HAP-1 (cell line): Measurements from ENCODE around the gene CHADL.
A peak's percentile ranks its signal among the peaks of the same experiment; 100 is the strongest.
"Not testable (repeated sequence)": the region's sequence is repeated elsewhere in the genome, so short reads cannot be mapped to it uniquely, and the experiment has no call there.

Experiments
- DNase-seq, 2 experiments: peaks; one replicate each; pipeline ENCODE4 v3.0.0-alpha.2; 2016 to 2020; ENCODE audit warnings: low spot score in 2 of 2
- H3K27me3 ChIP-seq: fragments of 250-450 bp; sonication (Bioruptor Pico); 2 replicates; pipeline ENCODE4 v1.5.1; 2020; ENCODE audit warnings: low read depth, mild to moderate bottlenecking, moderate library complexity
- H3K36me3 ChIP-seq: fragments of 250-450 bp; sonication (Bioruptor Pico); replicated peaks from 2 replicates; pipeline ENCODE4 v1.5.1; 2020; ENCODE audit warnings: mild to moderate bottlenecking
- H3K4me1 ChIP-seq: fragments of 250-450 bp; sonication (Bioruptor Pico); 2 replicates; pipeline ENCODE4 v1.5.1; 2020; ENCODE audit warnings: mild to moderate bottlenecking
- H3K4me3 ChIP-seq: fragments of 250-450 bp; sonication (Bioruptor Pico); 2 replicates; pipeline ENCODE4 v1.5.1; 2020; ENCODE audit warnings: mild to moderate bottlenecking, moderate library complexity
- H3K9me3 ChIP-seq: fragments of 250-450 bp; sonication (Bioruptor Pico); 2 replicates; pipeline ENCODE4 v1.5.1; 2020; ENCODE audit warnings: mild to moderate bottlenecking, moderate library complexity
- in situ Hi-C: fragments of 300-500 bp; cut with MboI; formaldehyde crosslinking; loops from 3 replicates; pipeline ENCODE4 v1.14.3; 2020; ENCODE audit warnings: low sequenced_read_pairs, inconsistent platforms, mixed read lengths

Gene CHADL

GRCh38 chr22:41204992-41205900, 35.5 kb downstream of the CHADL start, which contains the start of gene L3MBTL2:
Gene L3MBTL2, plus strand, starts transcription at chr22:41205312. Its CDS starts 51 bp downstream, at chr22:41205363.
- Histone ChIP-seq H3K4me3 (peak within 1 kb of the TSS; percentile 79), H3K36me3 (peaks cover 8% of the 10 kb centered on the region; the same call in 1 of the 2 replicates), H3K9me3 (no peaks in the 10 kb centered on the region), H3K27me3 (peaks cover 3% of the 10 kb centered on the region; the same call in 1 of the 2 replicates), H3K4me1 (peaks cover 3% of the 10 kb centered on the region; the same call in 1 of the 2 replicates)
- in situ Hi-C loops, result no loop called here
- peak; percentile 98 to 100 for DNase-seq

GRCh38 chr22:41204066-41204465, 36.7 kb downstream of the CHADL start:
- Histone ChIP-seq H3K9me3 (no peaks in the 10 kb centered on the region), H3K4me3 (no peak overlapping the region), H3K27me3 (peaks cover 3% of the 10 kb centered on the region; the same call in 1 of the 2 replicates), H3K4me1 (peaks cover 3% of the 10 kb centered on the region; the same call in 1 of the 2 replicates), H3K36me3 (0 out of 2 replicates have a peak, but pooled peaks cover 2% of the 10 kb centered on the region)
- in situ Hi-C loops, result no loop called here
- no peak for DNase-seq

GRCh38 chr22:41203118-41203517, 37.6 kb downstream of the CHADL start:
- Histone ChIP-seq H3K4me3 (no peak overlapping the region), H3K4me1 (peaks cover 6% of the 10 kb centered on the region), H3K36me3 (0 out of 2 replicates have a peak, but pooled peaks cover 2% of the 10 kb centered on the region), H3K9me3 (no peaks in the 10 kb centered on the region), H3K27me3 (peaks cover 3% of the 10 kb centered on the region; the same call in 1 of the 2 replicates)
- in situ Hi-C loops, result no loop called here
- DNase-seq, result no peak

GRCh38 chr22:41201141-41201540, 39.6 kb downstream of the CHADL start:
- in situ Hi-C loops, result no loop called here
- Histone ChIP-seq H3K27me3 (peaks cover 3% of the 10 kb centered on the region; the same call in 1 of the 2 replicates), H3K4me1 (peaks cover 5% of the 10 kb centered on the region), H3K36me3 (0 out of 2 replicates have a peak, but pooled peaks cover 2% of the 10 kb centered on the region), H3K9me3 (no peaks in the 10 kb centered on the region), H3K4me3 (no peak overlapping the region)
- no peak for DNase-seq

GRCh38 chr22:41198027-41198580, 42.6 kb downstream of the CHADL start:
- peak; percentile 30 to 71 for DNase-seq
- H3K27me3 ChIP-seq, result no peaks in the 10 kb centered on the region; the same call in 1 of the 2 replicates
- peak overlapping the region; percentile 77 for H3K4me3 ChIP-seq
- no peaks in the 10 kb centered on the region for H3K9me3 ChIP-seq
- H3K36me3 ChIP-seq, result no peaks in the 10 kb centered on the region
- in situ Hi-C loops, result no loop called here
- H3K4me1 ChIP-seq, result peaks cover 3% of the 10 kb centered on the region

- H3K27me3 ChIP-seq, result no peaks in the 10 kb centered on the region; the same call in 1 of the 2 replicates
- H3K4me1 ChIP-seq, result peaks cover 3% of the 10 kb centered on the region
- H3K9me3 ChIP-seq, result no peaks in the 10 kb centered on the region
- in situ Hi-C loops, result no loop called here
- H3K36me3 ChIP-seq, result no peaks in the 10 kb centered on the region
- H3K4me3 ChIP-seq, result peak overlapping the region; percentile 77
- DNase-seq, result peak; percentile 63 to 91
These were observed 43.4 kb downstream of the CHADL start for GRCh38 chr22:41197038-41197972.

GRCh38 chr22:41193829-41194228, 46.9 kb downstream of the CHADL start:
- peaks cover 3% of the 10 kb centered on the region for H3K4me1 ChIP-seq
- DNase-seq, result no peak
- no peaks in the 10 kb centered on the region for H3K36me3 ChIP-seq
- no peaks in the 10 kb centered on the region for H3K27me3 ChIP-seq
- no peak overlapping the region for H3K4me3 ChIP-seq
- in situ Hi-C loops, result no loop called here
- H3K9me3 ChIP-seq, result no peaks in the 10 kb centered on the region

GRCh38 chr22:41191467-41191866, 49.3 kb downstream of the CHADL start:
- H3K4me3 ChIP-seq, result no peak overlapping the region
- no peaks in the 10 kb centered on the region for H3K36me3 ChIP-seq
- DNase-seq, result no peak
- in situ Hi-C loops, result no loop called here
- H3K27me3 ChIP-seq, result no peaks in the 10 kb centered on the region
- H3K4me1 ChIP-seq, result no peaks in the 10 kb centered on the region
- no peaks in the 10 kb centered on the region for H3K9me3 ChIP-seq

- Histone ChIP-seq H3K4me1 (peaks cover 8% of the 10 kb centered on the region), H3K9me3 (no peaks in the 10 kb centered on the region), H3K4me3 (no peak overlapping the region), H3K27me3 (no peaks in the 10 kb centered on the region), H3K36me3 (peaks cover 9% of the 10 kb centered on the region)
- in situ Hi-C loops, result no loop called here
- peak; percentile 46 to 54 for DNase-seq
These were observed 56.1 kb downstream of the CHADL start for GRCh38 chr22:41184679-41185078.

GRCh38 chr22:41181349-41182241, 59.1 kb downstream of the CHADL start:
- H3K36me3 ChIP-seq, result peaks cover 33% of the 10 kb centered on the region
- H3K27me3 ChIP-seq, result no peaks in the 10 kb centered on the region
- DNase-seq, result no peak
- peaks cover 8% of the 10 kb centered on the region for H3K4me1 ChIP-seq
- H3K4me3 ChIP-seq, result no peak overlapping the region
- H3K9me3 ChIP-seq, result no peaks in the 10 kb centered on the region
- in situ Hi-C loops, result no loop called here

GRCh38 chr22:41180926-41181325, 59.8 kb downstream of the CHADL start:
- peaks cover 39% of the 10 kb centered on the region for H3K36me3 ChIP-seq
- H3K27me3 ChIP-seq, result no peaks in the 10 kb centered on the region
- in situ Hi-C loops, result no loop called here
- no peak overlapping the region for H3K4me3 ChIP-seq
- H3K4me1 ChIP-seq, result peaks cover 8% of the 10 kb centered on the region
- no peak for DNase-seq
- no peaks in the 10 kb centered on the region for H3K9me3 ChIP-seq

- H3K4me1 ChIP-seq, in situ Hi-C loops, H3K27me3 ChIP-seq, H3K9me3 ChIP-seq, H3K4me3 ChIP-seq, DNase-seq: not testable (repeated sequence)
- peaks cover 45% of the 10 kb centered on the region for H3K36me3 ChIP-seq
These were observed 60.4 kb downstream of the CHADL start for GRCh38 chr22:41180362-41180761.
